GM21786 (cell line): ENCODE results near the gene GALK2.

ENCODE experiments used
- ATAC-seq: cut with Tn5 transposase; IDR thresholded peaks from one replicate; pipeline ENCODE4 v1.9.1; 2021; ENCODE audit not compliant: unreplicated experiment

Gene GALK2

DNA sequence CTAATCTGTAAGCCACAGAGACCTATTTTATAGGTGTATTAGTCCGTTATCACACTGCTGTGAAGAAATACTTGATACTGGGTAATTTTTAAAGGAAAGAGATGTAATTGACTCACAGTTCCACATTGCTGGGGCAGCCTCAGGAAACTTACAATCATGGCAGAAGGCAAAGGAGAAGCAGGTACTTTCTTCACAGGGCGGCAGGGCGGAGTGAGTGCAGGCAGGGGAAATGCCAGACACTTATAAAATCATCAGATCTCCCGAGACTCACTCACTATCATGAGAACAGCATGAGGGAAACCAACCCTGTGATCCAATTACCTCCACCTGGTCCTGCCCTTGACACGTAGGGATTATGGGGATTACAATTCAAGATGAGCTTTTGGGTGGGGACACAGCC lies 108.7 kb downstream of the GALK2 start:
- ATAC-seq = no peak

DNA sequence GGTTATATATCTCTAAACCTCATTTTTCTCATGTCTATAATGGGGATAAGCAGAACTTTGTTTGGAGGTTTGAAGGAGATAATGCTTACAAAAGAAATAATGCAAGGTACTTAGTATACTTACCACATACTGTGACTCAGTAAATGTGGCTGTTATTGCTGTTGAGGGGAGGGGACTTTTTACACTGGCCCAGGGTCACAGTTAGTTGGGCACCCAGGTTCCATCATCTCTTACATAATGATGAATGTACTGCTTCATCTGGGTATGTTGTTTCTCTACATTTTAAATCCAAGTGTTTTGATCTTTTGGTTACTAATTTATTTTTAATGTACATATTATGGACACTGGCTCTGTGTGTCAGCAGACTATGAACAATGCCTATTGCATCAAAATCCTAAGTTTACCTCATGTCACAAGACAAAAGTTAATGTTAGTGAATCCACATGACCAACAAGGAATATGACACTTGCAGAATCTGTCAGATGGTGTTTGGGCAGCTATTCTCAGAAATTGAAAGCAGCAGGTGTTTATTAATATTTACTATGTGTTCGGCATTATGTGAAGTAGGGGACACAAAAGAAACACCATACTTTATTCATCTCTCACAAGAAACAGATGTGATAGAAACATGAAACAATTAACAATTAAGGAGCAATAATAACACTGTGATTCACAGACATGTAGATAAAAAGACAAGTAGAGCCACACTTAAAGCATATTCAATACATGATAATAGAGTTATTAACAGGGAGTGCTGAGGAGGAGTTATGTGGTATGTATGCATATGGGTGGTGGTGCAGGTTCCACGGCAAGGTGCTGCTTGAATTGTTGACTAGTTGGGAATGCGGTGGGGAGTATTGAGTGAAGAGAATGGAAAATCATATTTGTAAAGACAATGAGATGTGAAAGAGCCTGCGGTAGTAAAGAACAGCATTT lies 109.7 kb downstream of the GALK2 start:
- ATAC-seq = no peak

GRCh38 chr15:49282366-49282765 lies 112.3 kb downstream of the GALK2 start:
- ATAC-seq = no peak

DNA sequence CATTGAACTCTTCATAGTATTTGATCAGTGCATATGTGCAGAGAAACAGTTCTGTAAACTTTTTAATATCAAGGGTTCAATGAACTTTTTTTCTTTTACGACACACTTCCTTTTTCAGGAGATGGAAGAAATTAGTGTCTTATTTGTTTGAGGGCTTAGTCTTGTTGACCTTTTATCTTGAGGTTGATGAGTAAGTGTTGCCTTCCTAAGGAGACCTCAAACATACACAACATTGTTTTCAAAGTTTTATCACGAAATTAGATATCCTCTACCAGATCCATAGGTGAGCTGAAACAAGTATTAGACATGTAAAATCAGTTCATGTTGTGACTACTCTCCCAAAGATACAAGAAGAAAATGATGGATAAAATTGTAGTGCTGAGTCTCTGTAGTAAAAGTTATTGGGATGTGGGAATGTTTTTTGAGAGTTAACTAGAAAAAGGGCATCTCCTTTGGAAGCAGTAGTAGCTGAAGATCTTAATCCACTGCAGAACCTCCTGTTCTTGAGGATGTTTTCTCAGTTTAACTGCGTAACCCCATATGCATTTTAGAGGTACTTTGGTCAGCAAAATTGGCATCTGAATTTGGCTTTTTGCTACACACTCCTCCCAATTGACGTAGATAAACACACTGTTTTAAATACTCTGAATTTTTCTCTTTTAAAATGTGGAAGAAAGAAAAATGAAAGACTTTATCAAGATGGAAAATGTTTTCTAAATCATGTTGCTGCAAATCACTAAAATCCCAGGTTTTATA lies 116.8 kb downstream of the GALK2 start:
- ATAC-seq = no peak

DNA sequence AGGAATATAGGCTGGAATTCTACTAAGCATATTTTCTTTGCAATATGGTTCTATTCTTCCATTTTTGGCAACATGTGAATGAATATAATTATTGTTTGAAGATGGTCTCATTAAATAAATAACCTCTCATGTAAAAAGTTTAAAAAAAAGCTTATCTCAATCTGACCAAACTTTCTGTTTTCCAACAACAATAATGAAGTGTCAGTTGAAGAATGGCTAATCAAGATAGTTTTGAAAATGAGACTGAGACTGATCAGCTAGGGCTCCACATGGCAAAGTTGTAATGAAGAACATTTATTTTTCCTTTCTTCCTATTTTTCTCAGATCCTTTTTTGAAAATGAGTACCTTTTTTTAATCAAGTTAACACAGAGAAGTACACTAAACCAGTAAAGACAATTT lies 117.4 kb downstream of the GALK2 start:
- no peak for ATAC-seq

GRCh38 chr15:49288391-49288790 lies 118.3 kb downstream of the GALK2 start:
- no peak for ATAC-seq

DNA sequence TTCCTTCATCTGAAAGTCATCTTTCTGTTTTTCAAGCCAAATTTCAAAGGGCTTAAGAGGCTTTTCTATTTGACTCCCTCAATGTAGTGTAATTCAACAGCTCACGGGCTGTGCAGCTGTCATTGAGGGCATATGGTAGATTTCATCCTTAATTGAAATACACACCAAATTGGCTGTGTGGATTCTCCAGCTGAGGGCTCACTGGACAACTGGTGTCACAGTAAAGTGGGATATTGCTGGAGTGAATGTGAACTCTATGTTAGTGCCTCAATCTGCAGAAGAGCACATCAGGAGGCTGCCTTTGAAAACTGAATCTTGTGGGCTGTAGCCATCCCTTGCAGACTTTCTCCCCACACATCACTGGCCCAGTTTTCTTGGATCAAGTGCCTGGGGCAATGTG lies 120.1 kb downstream of the GALK2 start:
- ATAC-seq = no peak

DNA sequence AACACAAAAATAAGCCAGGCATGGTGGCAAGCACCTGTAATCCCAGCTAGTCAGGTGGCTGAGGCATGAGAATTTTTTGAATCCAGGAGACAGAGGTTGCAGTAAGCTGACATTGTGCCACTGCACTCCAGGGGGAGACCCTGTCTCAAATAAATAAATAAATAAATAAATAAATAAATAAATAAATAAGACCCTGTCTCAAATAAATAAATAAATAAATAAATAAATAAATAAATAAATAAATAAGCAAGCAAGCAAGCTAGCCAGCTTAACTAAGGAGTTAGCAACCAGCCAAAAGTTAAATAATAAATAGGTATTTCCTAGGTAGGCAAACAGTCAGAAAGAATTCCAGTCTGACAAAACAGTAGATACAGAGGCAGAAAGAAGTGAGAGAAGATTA lies 123.9 kb downstream of the GALK2 start:
- ATAC-seq = no peak

DNA sequence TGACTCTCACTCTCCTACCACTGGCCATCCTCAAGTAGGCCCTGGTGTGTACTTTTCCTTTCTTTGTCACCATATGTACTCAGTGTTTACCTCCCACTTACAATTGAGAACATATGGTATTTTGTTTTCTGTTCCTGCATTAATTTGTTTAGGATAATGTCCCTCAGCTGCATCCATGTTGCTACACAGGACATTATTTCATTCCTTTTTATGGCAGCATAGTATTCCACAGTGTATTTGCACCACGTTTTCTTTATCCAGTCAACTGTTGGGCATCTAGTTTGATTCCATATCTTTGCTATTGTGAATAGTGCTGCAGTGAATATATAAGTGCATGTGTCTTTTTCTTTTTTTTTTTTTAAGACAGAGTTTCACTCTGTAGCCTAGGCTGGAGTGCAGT lies 126.2 kb downstream of the GALK2 start:
- no peak for ATAC-seq

DNA sequence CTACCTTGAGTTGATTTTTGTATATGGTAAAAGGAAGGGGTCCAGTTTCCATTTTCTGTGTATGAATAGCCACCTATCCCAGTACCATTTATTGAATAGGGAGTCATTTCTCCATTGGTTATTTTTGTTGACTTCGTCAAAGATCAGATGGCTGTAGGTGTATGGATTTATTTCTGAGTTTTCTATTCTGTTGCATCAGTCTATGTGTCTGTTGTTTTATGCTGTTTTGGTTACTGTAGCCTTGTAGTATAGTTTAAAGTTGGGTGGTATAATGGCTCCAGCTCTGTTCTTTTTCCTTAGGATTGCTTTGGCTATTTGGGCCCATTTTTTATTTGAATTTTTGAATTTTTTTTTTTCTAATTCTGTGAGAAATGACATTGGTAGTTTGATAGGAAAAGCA lies 127.5 kb downstream of the GALK2 start:
- ATAC-seq = no peak

DNA sequence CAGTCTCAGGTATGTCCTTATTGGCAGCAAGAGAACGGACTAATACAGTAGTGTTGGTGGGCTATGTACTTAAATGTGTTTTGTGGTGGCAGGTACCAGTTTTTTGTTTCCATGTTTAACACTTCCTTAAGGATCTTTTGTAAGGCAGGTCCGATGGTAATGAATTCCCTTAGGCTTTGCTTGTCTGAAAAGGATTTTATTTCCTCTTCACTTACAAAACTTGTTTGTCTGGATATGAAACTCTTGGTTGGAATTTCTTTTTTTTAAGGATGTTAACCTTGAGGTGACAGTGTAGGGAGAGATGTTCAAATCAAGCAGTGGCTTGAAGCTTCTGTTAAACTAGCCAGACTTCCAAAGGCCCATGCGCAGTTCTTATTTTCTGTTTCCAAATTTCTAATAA lies 130.8 kb downstream of the GALK2 start:
- ATAC-seq = no peak

DNA sequence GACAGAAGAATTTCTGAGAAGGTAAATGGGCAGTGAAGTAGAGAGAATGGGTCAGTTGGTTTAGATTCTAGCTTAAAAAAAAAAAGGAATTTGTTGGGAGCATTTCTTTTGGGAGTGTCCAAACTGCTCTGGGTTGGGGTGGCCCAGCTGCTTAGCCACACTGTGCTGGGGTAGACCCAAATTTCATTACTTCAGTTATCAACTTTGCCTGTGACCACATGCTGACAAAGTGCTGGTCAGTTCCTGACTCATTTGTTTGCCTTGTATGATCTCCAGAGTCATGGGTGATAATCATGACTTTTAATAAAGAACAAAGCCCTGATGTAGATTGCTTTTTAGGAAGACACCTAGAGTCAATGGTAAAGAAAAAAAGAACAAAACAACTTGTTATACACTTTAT lies 131.5 kb downstream of the GALK2 start:
- no peak for ATAC-seq

DNA sequence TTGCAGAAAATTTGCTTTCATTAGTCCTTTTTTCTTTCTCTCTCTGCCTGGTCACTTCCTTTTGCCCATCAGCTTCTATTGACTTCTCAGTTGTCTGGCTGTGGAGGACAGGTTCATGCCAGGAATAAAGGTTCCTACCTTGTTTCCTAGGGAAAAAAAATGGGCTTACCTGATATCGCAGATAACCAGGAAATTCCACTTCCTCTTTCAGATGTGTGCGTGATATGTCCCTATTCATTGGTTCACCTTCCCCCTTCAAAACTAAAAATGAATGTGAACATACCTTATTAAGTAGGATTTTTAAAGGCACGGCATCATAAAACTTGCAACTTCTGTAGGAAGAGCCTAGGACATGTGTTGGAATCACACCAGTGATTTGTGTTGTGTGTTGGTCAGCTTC lies 133.0 kb downstream of the GALK2 start:
- no peak for ATAC-seq

DNA sequence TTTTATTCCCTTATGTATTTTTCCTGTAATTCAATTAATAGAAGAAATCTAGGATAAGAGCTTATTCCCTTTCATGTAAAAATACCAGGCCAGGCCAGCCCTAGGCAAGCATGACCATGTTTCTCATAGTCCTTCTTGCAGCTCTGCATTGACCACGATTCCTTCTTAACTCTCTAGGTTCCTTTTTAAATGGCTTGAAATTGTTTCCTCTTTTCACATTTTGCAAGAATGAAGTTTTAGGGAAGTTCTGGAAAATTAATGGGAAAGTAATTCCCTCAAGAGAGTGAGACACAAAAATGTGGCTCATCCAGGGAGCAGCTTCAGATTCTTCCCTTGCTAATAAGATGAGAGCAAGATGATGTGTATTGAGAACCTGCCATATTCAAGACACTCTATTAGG lies 136.5 kb downstream of the GALK2 start:
- no peak for ATAC-seq

DNA sequence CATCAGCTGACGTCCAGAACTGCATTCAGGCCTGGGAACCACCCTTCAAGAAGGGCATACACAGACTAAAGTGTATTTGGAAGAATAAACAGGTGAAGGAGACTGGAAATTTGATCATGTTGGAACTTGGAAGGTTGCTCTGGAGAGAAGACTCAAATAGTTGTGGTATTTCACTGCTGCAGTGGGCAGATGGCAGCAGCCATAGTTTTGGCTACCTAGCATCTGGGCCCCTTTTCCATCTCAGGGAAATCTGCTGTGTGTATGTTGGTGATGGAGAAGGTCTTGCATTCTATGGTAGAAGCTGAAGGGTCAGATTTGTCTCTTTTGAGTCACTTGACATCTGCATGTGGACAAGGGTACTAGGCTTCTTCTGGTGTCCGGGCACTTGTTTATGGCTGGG lies 138.6 kb downstream of the GALK2 start:
- ATAC-seq = no peak

- no peak for ATAC-seq
These were observed 139.8 kb downstream of the GALK2 start for GRCh38 chr15:49309889-49310288.

DNA sequence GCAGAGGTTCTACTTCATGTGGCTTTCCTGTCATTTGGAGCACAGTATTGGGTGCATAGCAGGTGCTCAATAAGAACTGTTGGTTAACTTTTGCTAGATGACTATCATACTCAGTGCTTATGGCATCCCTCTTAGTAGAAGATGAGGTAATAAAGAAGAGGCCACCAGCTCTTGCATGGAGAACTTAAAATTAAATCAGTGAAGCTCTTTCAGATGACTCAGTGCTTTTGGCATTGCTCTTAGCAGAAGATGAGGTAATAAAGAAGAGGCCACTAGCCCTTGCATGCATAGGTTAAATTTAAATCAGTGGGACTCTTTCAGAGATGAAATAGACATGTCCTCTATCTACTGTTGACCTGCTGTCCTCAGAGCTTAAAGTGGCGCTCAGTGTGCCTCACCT lies 143.6 kb downstream of the GALK2 start:
- ATAC-seq = no peak

DNA sequence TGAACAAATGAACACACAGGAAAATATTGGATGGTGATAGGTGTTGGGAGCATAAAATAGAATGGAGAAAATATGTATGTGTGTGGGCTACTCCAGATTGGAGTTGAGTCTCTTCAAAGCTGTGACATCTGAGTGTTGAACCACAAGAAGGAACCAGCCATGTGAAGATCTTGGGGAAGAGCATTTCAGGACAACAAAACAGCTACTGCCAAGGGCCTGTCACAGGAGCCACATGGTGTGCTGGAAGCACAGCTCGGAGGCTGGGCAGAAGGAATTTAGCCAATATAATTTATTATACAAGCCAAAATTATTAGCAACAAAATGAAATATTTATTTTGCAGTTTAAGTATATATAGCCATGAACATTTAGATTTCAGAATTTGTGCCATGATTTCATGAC lies 144.7 kb downstream of the GALK2 start:
- ATAC-seq = no peak

- no peak for ATAC-seq
These were observed 145.4 kb downstream of the GALK2 start for GRCh38 chr15:49315391-49315823.

DNA sequence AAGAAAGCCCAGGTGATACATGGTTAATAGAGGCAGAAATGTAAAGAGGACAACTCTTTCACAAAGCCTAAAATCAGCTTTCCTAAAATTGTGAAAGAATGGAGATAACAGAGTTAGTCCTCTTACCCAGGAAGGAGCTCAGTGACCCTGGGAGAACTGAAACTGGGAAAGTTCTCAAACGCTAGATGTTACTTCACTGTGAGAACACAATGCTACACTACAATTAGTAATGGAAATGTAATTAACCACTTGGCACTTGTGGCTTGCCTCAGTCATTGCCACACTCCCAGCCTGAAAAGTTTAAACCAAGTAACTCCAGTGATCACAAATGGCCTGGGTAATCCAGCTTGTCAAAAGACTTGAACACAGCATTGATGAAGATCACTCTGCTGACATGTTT lies 150.3 kb downstream of the GALK2 start:
- no peak for ATAC-seq

DNA sequence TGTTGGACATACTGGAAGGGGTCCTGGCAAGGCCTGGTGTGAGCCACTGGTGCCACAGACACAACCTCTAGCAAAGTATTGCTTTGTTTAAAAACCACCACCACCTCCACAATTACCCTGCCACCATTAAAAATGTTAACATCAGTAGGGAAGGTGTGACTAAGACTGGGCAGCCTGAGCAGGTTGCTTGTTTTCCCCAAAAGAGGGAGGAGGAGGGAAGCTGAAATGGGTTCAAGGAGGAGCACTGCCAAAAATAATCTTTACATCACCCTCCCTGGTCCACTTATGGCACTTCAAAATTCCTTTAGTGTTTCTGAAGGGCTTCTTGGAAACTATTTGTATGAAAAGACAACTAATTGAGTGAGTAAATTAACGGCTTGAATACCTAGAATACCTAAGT lies 153.2 kb downstream of the GALK2 start:
- ATAC-seq = no peak

GRCh38 chr15:49327927-49328326 lies 157.9 kb downstream of the GALK2 start:
- no peak for ATAC-seq
